ENCODE data around the gene ARHGAP25.

DNA sequence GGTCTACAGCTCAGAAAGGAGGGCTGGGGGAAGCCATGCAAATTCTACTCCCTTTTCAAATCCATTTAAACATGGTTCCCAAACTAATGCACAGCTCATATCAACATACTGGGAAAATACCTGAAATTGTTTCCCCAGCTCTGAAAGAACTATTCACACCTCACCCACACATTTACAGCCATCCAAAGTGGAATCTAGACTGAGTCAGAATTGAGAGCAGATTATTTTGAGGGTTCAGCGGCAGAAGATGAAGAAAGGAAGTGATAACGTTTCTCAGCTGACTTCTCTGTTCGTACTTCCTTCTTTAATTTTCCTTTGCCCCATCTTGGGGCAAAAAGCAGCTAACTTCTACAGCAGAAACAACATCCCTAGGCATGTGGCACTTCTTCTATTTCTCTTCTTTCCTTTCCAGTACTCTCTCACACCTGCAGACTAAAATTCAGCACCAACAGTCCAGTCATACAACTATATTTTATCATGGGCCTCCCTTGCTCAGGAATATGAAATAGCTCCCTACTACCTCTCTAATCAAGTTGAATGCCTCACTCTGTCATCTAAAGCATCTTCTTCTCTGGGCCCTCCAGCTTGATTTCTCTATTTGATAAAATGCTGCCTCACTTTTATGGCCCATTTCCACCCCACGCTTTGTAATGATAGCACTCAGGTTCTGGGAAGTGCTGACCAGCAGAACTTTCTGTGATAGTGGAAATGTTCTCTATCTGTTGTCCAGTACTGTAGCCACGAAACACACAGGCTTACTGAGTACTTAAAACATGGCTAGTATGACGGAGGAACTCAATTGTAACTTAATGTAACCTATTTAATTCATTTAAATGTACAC is 35.9 kb downstream of the ARHGAP25 start:
- TF ChIP-seq FOS (IDR thresholded peaks at IDR 0.05; ENCODE audit: borderline replicate concordance, insufficient read depth, low read length) = no peak
- TF ChIP-seq, protein P1, sequence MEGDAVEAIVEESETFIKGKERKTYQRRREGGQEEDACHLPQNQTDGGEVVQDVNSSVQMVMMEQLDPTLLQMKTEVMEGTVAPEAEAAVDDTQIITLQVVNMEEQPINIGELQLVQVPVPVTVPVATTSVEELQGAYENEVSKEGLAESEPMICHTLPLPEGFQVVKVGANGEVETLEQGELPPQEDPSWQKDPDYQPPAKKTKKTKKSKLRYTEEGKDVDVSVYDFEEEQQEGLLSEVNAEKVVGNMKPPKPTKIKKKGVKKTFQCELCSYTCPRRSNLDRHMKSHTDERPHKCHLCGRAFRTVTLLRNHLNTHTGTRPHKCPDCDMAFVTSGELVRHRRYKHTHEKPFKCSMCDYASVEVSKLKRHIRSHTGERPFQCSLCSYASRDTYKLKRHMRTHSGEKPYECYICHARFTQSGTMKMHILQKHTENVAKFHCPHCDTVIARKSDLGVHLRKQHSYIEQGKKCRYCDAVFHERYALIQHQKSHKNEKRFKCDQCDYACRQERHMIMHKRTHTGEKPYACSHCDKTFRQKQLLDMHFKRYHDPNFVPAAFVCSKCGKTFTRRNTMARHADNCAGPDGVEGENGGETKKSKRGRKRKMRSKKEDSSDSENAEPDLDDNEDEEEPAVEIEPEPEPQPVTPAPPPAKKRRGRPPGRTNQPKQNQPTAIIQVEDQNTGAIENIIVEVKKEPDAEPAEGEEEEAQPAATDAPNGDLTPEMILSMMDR (IDR thresholded peaks at IDR 0.05; ENCODE audit: extremely low read depth in 1 of 2, insufficient read depth in 1 of 2, low read depth in 1 of 2, low read length in 2 of 2) = no peak
- no peak for TF ChIP-seq POLR2AphosphoS5 (IDR thresholded peaks at IDR 0.05; ENCODE audit: insufficient read depth, low read depth, low read length)
- TF ChIP-seq POLR2A (IDR thresholded peaks at IDR 0.05; ENCODE audit: low read depth, low read length) = no peak
- TF ChIP-seq EZH2 (IDR thresholded peaks at IDR 0.05; ENCODE audit: borderline replicate concordance, low read depth, low read length, severe bottlenecking) = no peak
- TF ChIP-seq JUN (IDR thresholded peaks at IDR 0.05; ENCODE audit: borderline replicate concordance, insufficient read depth, insufficient read length, low read depth) = no peak
- TF ChIP-seq, protein P2, sequence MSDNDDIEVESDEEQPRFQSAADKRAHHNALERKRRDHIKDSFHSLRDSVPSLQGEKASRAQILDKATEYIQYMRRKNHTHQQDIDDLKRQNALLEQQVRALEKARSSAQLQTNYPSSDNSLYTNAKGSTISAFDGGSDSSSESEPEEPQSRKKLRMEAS (IDR thresholded peaks at IDR 0.05; ENCODE audit: insufficient read depth, insufficient read length) = no peak
- TF ChIP-seq MYC (IDR thresholded peaks at IDR 0.05; ENCODE audit: low read depth, low read length) = no peak
- no peak for TF ChIP-seq GATA2 (IDR thresholded peaks at IDR 0.05; ENCODE audit: insufficient read depth, insufficient read length, low read depth, low read length)

Data from endothelial cell of umbilical vein (primary cell).